Measurements from ENCODE around the gene DLG3.
A peak's percentile ranks its signal among the peaks of the same experiment; 100 is the strongest.
"Not testable (repeated sequence)": the region's sequence is repeated elsewhere in the genome, so short reads cannot be mapped to it uniquely, and the experiment has no call there.

DLG3 gene

DNA sequence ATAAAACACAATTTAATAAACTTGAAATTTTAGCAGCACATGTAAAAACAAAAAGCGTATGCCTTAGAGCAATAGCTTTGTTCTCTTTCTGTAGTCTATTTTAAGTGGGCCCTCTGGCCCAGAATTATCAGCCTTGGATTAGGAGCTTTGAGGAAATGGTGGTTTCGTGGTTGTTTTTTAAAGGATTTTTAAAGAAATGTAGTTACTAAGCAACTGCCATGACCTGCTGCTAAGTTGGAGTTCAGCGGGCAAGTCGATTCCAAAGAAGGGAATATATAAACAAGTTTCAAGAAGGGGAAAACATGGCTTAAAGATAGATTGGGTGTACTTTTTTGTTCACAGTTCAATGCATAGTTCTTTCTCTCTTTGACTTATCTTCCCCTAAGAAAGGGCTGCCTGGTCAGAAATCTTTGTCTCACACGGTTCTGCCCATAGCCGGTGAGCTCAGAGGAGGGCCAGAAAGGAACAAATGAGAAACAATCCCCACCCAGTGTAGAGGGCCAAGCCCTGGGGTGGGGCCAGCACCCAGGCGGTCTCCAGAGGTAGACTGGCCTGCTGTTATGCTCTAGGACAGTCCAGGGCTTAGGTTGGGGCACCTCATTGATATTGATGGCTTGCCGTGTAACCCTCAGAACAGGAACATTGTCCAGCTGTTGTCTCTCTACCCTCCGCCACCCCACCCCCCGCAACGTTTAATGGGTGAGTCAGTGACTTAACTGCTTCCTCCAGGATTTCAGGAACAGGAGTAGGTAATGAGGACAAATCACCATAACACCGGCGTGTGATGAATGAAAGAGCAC, 32.5 kb downstream of the DLG3 start:
- DNase-seq = peak; percentile 5

DNA sequence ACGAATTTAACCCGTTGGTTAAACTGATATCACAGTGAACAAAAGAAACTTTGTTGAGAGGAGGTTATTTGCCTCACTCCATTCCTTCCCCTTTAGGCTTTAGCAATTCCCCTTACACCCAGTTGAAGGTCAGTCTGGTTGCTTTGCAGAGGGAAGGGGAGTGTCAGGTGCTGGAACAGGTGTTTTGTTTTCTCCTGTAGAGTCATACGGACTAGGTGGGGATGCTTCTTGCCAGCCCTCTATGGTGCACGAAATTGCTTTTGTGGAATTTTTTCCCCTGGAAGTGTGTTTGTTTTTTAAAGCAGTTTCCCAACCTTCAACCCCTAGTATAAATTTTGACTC, 33.1 kb downstream of the DLG3 start:
- no peak for DNase-seq

DNA sequence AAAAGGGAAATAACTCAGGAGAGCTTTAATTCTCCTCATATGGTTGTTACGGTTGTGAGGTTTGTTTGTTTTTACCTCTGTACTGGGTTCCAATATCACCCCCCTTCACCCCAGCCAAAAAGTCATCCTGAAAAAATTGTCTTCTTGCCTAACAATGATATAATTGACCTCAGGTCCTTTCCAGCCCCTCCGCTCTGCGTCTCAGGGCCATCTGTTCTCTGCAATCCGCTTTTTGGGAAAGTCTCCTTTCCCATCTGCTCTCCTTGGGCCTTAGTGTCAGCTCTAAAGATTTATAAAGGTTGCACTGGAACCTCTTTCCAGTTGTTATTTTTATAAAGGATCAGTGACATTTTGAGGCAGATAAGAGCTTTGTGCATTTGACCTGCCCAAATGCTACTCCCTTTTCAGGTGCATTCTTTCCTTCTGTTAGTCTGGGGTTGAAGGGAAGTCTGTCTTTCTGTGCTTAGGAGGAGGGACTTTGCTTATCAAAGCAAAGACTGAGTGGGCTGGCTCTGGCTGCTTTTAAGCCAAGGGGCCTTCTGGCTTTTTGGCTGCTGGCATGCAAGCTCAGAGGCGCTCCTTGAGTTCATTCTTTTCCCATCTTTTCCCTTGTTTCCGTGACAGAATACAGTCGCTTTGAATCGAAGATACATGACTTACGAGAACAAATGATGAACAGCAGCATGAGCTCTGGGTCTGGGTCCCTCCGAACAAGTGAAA, 34.1 kb downstream of the DLG3 start:
- no peak for DNase-seq

DNA sequence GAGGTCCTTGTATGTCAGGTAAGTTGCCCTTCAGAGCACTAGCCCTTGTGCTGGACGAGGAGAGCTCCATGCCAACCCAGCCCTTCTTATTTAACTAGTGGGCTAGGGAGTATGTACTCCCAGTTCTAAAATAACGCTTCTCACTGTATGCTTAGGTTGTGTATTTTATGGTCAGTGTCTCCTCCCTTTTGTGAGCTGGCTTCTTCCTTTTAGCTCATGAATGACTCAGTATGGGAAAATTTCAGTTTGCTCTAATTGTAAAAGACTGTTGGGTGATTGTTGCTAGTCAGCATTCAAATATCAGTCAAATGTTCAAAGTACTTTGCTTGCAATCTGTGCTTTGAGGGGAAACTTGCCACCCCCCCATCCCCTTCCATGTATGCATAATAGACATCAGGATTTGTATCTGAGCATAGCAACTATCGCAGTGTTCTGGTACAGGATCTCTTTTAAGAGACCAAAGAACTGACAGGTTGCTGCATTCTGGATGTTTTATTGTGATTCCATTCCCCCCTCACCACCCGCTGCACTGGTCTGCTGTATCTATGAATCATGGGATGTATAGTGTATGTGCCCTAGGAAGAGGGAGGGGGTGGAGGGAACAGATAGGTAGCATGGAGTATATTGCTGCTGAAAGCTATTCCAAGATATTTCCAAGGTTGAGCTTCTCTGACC, 34.7 kb downstream of the DLG3 start:
- peak; percentile 16 for DNase-seq

DNA sequence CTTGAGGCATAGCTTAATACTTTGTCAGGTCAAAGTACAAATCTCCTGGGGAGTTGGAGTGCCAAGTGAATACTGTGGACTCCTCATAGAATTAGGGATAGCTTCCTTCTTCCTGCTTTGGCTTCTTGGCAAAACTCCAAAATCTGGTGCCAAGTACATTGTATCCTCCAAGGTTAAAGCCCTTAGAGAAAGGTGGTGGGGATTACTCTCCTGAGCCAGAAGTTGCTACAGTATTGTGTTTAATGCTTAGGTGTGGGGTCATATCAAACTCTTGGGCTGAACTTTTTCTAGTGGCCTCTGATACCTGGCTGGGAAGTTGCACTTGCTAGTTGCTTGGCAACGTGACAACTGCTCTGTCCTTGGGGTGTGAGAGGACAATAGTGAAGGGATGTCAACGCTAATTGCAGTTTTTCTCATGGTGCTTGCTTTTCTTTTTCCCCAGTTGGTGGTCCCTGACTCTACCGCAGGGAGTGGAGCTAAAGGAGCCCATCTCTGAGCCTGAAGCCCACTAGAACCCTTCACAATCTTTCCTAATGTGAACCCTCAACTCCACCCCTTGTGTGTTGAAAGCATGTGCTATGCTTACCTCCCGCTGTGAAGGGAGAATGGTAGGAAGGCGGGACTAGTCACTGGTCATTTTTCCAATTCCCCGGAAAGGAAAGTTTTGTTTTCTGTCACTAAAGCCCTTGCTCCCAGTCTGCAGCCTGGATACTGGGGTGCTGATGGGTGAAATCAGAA, 35.5 kb downstream of the DLG3 start:
- no peak for DNase-seq

DNA sequence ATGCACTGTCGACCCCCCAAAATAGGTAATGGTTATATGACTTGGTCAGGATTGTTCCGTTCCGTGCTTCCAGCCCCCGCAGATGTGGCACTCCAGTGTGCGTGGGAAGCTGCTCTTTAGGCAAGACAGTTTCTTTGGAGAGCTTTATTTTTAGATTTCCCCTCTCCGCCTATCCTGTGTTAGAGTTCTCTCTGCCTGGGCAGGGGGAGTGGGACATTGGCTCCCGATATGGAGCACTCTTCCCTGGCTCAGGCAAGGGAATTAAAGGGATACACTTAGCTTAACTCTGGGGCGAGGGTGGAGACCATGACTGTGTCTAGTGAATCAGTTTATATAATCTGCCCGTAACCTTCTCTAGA, 36.0 kb downstream of the DLG3 start:
- DNase-seq = no peak

DNA sequence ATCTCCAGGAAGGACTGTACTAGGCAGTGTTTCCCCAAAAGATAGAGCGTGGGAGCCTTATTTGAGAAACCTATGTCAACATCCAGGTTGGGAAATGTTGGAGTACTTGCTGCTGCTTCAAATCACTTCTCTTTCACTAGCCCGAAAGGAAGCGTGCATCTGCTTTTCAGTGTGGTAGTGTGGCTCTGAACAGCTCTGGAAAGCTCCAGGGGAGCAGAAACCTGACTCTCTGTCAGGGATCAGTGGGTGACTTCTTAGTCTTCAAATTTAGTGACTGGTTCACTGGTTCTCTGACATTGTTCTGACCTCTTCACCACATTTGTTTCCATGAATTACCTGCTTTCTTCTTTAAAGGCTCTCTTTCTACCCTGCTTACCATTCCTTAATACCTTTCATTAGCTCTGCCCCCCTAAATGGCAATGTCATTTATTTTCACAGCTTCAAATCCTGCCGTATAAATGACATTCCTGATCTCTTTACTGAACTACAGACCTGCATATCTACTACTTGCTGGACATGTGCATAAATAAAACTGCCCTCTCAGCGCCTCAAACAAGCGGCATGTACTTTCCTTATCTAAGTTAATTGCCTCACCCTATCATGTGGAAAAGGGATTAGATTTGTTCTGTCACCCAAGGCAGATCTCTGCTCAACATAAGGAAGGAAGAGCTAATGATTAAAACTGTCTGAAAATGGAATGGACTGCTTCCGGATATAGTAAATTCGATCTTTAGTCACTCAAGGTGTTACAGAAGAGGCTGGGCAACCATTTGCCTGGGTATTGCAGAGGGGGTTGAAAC, 37.0 kb downstream of the DLG3 start:
- no peak for DNase-seq

DNA sequence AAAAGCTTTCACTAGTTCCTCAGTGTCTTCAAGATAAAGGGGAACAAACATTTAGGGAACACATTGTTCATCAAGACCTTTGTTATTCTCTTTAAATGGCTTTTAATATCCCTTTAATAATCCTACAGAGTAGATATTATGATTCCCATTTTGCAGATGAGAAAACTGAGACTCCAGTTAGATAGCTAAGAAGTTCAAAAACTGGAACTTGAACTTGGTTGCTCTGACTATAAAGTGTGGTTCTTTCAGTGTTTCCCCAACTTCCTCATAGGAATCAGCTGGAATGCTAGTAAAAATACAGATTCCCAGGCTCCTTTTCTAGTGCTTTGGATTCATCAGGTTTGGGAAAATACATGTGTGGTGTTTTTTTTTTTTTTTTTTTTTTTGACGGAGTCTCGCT, 37.7 kb downstream of the DLG3 start:
- no peak for DNase-seq

DNA sequence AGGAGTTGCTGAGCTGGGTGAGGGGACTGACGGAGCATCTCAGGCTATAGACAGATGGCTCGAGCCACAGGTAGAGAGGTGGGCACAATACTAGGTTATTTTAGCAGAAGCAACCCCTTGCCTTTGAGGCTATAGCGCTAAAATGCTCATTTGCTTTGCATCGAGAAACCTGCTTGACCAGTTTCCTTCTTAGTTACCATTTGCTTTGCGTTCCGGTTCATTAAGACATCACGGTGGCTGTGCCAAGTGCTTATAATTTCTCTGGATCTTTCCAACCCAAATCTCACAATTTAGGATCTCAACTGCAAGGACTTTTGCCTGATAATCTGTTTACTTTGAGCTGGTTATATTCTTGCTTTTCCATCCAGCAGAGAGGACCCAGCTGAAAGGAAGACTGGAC, 40.8 kb downstream of the DLG3 start:
- DNase-seq = no peak

DNA sequence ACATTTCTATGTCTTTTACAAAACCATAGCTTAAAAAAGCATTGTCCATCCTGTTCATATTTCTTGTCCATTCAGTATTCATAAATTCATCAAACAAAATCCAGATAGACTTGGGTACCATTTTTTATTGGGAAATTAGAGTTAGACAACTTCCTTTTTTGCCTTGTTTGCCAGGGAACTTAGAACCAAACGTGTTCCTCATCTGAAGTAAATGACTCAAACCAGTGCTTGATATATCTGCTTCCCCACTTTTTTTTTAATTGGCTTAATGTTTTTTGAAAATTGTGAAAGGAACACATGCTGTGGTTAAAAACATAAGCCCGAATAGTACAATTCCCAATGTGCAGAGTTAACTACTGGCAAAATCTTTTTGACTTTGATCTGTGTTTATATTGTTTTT, 44.2 kb downstream of the DLG3 start:
- no peak for DNase-seq

DNA sequence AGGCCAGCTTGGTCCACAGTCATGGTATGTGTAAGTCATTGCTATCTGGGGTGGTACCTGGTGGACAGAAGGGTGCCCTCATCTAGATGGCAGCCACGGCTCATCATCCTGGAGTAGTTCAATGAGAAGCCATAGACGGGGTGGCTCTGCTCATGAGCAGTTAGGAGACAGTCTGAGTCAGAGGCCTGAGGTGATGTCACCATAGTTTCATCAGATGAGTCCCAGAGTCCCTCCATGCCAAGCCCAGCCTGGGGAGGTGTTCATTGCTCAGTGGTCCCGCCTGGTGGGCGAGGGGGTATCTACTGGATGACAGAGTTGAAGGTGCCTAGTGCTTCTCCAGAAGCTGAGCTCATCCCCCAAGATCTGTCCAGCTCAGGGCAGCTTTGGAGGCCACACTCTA, 49.8 kb downstream of the DLG3 start:
- DNase-seq = no peak

DNA sequence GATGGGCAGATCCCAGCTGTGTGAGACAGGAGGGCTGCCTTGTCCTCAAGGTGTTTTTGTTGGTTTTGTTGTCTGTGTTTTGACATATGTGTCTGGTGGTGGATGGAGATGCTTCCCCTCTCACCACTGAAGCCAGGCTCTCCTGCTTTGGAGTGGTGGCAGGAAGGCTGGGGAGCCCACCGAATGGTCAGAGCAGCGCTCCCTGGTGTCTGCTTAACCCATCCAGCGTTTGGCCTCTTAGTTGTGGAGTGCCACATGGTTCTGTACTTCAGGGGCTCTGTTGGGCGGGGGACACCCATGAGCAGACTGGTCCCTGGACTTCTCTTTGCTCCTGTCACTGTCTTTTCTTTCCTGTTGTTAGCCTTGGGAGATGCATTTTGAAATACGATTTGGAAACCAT, 51.9 kb downstream of the DLG3 start:
- no peak for DNase-seq

DNA sequence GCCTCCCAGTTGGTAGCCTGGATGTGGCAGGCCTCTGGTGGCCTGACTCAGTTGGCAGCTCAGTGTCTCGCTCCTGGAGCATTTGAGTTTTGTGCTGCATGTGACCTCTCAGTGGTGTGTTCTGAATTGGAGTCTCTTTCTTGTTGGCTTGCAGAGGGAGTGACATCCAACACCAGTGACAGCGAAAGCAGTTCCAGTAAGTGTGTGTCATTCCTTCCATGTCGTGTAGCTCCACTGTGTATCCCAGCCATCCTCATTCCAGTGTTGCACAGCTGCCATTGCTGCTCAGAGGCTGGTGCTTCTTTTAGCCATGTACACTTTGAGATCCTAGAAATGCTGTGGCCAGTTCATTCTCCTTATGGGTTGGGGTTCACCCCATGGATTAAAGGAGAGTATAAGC, 52.4 kb downstream of the DLG3 start:
- DNase-seq = no peak

DNA sequence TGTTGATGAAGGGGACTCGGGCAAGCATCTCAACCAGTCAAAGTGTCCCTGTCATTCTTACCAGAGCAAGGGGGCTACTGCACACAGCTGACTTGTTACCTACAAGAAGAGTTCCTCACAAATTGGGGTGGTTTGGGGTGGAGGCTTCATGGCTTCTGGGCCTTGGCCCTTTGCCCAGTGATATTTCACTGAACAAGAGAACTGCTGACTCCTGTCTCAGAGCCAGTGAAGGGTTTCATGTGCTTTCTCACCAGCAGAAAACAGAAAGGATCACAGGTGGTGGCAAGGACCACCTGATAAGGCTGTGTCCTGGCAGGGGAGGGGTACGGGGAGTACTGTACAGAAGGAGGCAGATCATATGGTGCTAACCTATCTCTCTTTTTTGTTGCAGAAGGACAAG, 53.5 kb downstream of the DLG3 start:
- DNase-seq = no peak

DNA sequence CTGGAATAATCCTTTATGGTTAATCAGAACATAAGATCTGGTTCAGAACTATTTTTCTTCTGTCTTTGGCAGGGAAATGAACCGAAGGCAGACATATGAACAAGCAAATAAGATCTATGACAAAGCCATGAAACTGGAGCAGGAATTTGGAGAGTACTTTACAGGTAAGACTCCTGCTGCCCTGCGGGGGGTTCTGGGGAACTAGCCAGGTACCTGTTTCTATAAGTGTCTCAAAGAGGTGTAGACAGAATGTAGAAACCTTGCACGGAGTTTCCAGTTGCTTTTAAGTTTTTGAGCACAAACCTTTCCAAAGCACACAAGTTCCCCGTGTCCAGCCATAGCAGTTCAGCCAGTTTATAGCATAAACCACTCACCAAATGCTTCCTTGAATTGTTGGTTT, 56.2 kb downstream of the DLG3 start:
- no peak for DNase-seq

DNA sequence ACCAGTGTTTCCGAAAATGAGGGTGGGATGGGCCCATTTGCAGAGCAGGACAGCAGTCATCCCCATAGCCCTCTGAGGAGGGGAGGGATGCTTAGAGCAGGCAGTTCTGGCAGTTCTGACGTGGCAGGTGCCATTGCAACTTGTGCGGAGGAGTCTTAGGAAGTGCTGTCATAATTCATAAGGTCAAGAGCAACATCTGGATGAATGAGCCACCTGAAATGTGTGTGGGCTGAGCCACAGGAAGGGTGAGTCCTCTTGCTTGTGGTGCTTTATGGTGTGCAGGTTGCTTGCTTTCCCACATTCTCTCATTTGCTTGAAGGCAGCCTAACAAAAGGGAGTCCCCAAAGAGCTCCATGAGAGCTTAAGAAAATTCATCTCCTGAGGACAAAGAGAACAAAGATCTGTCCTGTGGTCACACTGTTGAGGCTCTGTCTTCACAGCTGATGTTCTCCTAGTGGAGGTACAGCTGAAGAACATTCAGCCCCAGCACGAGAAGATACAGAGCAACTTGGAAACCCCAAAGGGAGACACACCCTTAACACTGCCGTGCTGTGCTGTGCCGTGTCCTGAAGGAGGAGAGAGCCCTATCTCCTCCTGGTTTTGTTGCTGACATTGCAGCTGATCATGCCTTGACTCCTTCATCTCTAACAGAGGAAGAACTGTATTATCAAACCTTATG, 60.3 kb downstream of the DLG3 start:
- no peak for DNase-seq

DNA sequence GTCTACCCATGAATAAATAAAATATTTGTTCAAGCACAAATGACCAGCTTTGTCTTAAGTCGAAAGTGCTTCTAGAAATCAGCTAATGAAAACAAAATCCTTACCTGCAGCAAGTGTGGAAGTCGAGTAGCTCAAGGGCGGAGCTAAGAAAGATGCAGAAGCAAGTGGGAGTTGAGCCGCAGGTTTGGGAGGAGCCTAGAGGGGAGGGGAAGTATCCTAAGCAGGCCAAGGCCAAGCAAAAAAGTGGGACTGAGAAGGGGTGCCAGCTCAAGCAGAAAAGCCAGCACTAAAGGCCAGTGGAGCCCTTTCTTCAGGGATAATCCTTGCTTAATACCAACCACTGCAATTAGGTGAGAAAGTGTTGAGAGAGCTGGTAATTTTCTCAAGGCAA, 60.8 kb downstream of the DLG3 start:
- DNase-seq = no peak

DNA sequence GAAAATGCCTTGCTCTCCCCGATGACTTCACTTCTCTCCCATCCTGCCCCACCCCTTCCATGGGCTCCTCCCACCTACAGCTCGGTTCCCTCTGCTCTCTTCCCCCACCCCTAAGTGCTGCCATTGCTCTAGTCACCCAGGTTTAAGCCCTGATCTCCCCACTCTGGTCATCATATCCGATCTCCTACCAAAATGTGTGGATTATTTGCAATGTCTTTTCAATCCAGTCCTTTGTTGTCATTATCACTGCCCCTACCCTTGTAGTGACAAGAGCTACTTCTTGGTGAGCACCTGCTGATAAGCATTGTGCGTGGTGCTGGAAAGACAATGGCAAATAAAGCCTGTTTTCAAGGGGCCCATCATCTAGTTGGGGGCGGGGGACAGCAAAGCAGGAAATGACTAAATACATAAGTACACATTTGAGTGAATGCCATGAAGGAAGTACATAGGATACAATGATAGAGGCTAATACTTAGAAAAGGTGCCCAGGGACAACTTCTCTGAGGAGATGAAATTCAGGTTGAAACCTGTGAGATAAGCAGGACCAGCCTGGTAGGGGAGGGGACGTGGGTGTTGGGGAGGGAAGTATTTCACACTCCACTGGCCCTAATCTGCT, 63.8 kb downstream of the DLG3 start:
- no peak for DNase-seq

DNA sequence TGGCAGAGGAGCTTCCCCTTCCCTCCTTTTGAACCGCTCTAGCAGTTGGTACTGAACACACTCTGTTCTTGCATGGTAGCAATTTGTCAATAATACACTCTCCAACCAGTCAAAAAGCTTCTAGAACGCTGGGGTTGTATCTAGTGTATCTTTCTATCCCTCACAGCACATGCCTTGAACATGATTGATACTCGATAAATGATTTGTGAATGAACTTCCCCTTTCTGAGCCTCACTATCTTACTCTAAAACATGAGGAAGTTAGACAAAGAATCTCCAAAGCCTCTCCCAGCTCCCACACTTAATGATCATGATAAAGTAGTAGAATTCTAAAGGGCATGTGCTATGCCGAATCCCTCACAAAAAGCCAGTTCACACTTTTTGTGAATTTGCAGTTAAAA, 64.4 kb downstream of the DLG3 start:
- DNase-seq = no peak

DNA sequence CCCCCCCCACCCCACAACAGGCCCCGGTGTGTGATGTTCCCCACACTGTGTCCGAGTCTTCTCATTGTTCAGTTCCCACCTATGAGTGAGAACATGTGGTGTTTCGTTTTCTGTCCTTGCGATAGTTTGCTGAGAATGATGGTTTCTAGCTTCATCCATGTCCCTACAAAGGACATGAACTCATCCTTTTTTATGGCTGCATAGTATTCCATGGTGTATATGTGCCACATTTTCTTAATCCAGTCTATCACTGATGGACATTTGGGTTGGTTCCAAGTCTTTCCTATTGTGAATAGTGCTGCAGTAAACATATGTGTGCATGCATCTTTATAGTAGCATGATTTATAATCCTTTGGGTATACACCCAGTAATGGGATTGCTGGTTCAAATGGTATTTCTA, 70.6 kb downstream of the DLG3 start:
- DNase-seq = not testable (repeated sequence)

DNA sequence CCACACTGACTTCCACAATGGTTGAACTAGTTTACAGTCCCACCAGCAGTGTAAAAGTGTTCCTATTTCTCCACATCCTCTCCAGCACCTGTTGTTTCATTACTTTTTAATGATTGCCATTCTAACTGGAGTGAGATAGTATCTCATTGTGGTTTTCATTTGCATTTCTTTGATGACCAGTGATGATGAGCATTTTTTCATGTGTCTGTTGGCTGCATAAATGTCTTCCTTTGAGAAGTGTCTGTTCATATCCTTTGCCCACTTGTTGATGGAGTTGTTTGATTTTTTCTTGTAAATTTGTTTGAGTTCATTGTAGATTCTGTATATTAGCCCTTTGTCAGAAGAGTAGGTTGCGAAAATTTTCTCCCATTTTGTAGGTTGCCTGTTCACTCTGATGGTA, 71.1 kb downstream of the DLG3 start:
- DNase-seq = not testable (repeated sequence)

DNA sequence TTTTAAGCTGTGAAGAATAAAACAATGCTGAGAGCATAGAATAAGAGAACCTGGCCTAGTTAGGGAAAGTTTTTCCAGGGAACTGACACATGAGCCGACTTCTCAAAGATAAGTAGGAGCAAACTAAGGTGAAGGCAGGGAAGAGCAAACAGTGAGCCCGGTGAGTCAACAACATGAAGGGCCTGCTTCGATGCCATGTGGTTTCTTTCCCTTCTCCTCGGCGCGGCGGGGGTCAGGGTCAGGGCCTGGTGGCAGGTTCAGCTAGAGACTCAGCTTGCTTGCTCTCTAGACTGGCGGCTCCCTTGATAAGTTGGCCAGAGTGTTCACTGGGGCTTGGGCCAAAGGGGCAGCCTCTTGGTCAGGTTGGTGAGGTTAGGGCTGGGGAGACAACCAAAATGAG, 81.1 kb downstream of the DLG3 start:
- DNase-seq = no peak
